Measurements from ENCODE around the gene ANKFY1.

DNA sequence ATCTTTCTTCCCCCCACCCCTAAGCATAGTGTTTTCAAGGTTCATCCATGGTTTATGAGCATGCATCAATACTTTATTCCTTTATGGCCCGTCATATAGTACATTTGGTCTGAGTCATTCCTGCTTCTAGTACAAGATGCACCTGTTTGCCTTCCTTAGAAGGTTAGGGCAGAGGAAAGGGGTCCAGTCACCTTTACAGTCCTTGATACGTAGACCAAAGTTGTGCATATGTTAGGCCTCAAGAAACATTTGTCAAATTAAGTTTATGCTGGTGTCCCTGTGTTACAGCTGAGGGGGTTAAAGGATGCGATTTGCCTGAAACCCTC, 119.4 kb downstream of the ANKFY1 start:
- TF ChIP-seq ZBTB8A (tag by site-specific recombination; IDR thresholded peaks at IDR 0.05) (no peak), GLIS1 (tag by site-specific recombination; IDR thresholded peaks at IDR 0.05) (no peak), ZNF830 (tag by site-specific recombination; IDR thresholded peaks at IDR 0.05; ENCODE audit: low read depth) (no peak)

Data from HEK293 (cell line).